ENCODE measurements around the gene IL13.
"Not testable (repeated sequence)": the region's sequence is repeated elsewhere in the genome, so short reads cannot be mapped to it uniquely, and the experiment has no call there.

Gene IL13

DNA sequence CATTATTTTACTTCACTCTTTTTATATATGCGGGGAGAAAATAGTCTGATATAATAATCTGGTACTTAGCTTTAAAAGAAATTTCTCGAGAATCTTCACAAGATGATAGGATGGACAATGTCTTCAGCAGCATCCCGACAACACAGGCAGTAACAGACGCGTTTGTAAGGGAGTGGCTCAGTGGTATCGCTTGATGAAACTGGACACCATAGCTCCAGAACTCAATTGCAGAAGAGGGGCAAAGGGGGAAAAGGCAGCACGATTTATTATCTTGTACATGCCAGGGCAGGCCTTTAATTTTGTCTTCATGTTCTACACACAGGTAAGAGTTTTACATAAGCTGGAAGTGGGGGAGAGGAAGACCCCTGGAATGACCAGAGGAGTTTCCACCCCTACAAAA lies 31.5 kb downstream of the IL13 start:
- TF ChIP-seq, protein P1, sequence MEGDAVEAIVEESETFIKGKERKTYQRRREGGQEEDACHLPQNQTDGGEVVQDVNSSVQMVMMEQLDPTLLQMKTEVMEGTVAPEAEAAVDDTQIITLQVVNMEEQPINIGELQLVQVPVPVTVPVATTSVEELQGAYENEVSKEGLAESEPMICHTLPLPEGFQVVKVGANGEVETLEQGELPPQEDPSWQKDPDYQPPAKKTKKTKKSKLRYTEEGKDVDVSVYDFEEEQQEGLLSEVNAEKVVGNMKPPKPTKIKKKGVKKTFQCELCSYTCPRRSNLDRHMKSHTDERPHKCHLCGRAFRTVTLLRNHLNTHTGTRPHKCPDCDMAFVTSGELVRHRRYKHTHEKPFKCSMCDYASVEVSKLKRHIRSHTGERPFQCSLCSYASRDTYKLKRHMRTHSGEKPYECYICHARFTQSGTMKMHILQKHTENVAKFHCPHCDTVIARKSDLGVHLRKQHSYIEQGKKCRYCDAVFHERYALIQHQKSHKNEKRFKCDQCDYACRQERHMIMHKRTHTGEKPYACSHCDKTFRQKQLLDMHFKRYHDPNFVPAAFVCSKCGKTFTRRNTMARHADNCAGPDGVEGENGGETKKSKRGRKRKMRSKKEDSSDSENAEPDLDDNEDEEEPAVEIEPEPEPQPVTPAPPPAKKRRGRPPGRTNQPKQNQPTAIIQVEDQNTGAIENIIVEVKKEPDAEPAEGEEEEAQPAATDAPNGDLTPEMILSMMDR (IDR thresholded peaks at IDR 0.05), result no peak
- no peaks in the 10 kb centered on the region for H3K4me1 ChIP-seq
- intact Hi-C loops (cut with DNase I; ENCODE audit: low total_unique reads), result no loop called here
- H3K36me3 ChIP-seq, result peaks cover 0 to 20% (median 3%) of the 10 kb centered on the region in 3 donors
- no peaks in the 10 kb centered on the region for H3K27me3 ChIP-seq
- H3K9me3 ChIP-seq, result no peaks in the 10 kb centered on the region
- DNase-seq, result no peak
- no peak overlapping the region for H3K4me3 ChIP-seq
- no peak overlapping the region for H3K27ac ChIP-seq

DNA sequence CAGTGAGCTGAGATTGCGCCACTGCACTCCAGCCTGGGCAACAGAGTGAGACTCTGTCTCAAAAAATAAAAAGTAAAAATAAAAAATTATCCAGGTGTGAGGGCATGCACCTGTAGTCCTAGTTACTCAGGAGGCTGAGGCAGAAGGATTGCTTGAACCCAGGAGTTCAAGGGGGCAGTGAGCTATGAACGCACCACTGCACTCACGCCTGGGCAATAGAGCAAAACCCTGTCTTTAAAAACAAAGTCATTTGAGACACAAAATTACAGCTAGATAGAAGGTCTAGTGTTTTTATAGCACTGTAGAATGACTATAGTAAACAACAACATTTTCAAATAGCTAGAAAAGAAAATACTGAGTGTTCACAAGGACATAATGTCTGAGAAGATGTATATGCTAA lies 32.2 kb downstream of the IL13 start:
- H3K36me3 ChIP-seq, result peaks cover 0 to 23% (median 6%) of the 10 kb centered on the region in 3 donors
- intact Hi-C loops (cut with DNase I; ENCODE audit: low total_unique reads), result no loop called here
- H3K27ac ChIP-seq, result no peak overlapping the region
- no peak for DNase-seq
- H3K4me3 ChIP-seq, result no peak overlapping the region
- no peaks in the 10 kb centered on the region for H3K4me1 ChIP-seq
- TF ChIP-seq, protein P1 (IDR thresholded peaks at IDR 0.05), result no peak
- no peaks in the 10 kb centered on the region for H3K9me3 ChIP-seq
- no peaks in the 10 kb centered on the region for H3K27me3 ChIP-seq

DNA sequence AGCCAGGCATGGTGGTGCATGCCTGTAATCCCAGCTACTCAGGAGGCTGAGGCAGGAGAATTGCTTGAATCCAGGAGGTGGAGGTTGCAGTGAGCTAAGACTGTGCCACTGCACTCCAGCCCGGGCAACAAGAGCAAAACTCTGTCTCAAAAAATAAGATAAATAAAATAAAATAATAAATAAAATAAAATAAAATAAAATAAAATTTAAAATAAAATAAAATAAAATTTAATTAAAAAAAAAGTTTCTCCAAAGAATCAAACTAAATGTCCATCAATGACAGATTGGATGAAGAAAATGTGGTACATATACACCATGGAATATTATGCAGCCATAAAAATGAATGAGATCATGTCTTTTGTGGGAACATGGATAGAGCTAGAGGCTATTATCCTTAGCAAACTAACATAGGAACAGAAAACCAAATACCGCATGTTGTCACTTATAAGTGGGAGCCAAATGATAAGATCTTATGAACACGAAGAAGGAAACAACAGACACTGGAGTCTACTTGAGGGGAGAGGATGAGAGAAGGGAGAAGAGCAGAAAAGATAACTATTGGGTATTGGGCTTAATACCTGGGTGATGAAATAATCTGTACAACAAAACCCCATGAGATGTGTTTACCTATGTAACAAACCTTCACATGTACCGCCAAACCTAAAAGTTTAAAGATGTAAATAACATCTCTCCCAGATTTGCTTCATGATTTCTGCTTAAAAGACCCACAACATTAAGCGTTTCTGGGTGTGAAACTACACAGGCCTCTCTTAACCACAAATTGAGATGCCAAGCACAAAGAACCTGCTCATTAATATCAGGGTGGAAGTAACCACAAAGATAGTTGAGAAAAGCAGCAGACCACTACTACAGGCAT lies 34.0 kb downstream of the IL13 start:
- H3K4me3 ChIP-seq; intact Hi-C loops (cut with DNase I; ENCODE audit: low total_unique reads); H3K27ac ChIP-seq; H3K9me3 ChIP-seq; H3K4me1 ChIP-seq; DNase-seq; H3K27me3 ChIP-seq: not testable (repeated sequence)
- H3K36me3 ChIP-seq, result peaks cover 0 to 30% (median 9%) of the 10 kb centered on the region in 3 donors

DNA sequence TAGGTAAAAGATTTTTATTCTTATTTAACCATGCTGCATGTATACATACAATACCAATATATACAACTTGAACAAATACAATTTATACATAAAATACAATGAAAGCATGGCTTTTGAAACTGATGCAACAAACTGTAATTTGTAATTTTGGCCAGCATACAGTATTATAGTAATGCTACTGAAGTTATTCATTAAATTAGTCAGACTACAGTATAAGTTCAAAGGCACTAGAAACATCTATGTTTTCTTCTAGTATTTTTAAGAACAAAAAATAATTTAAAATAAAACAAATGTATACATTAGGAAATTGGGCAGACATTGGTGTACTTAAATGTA lies 34.6 kb downstream of the IL13 start:
- no peak for DNase-seq
- intact Hi-C loops (cut with DNase I; ENCODE audit: low total_unique reads), result no loop called here
- H3K27ac ChIP-seq, result no peak overlapping the region
- peaks cover 0 to 34% (median 12%) of the 10 kb centered on the region in 3 donors for H3K36me3 ChIP-seq
- no peaks in the 10 kb centered on the region for H3K27me3 ChIP-seq
- no peak overlapping the region for H3K4me3 ChIP-seq
- TF ChIP-seq, protein P1 (IDR thresholded peaks at IDR 0.05), result no peak
- H3K4me1 ChIP-seq, result no peaks in the 10 kb centered on the region
- H3K9me3 ChIP-seq, result no peaks in the 10 kb centered on the region

- H3K27me3 ChIP-seq, result no peaks in the 10 kb centered on the region
- no peaks in the 10 kb centered on the region for H3K4me1 ChIP-seq
- H3K27ac ChIP-seq, result no peak overlapping the region
- no peak for DNase-seq
- H3K4me3 ChIP-seq, result no peak overlapping the region
- peaks cover 14 to 64% (median 36%) of the 10 kb centered on the region in 3 donors for H3K36me3 ChIP-seq
- intact Hi-C loops (cut with DNase I; ENCODE audit: low total_unique reads), result no loop called here
- TF ChIP-seq, protein P1 (IDR thresholded peaks at IDR 0.05), result no peak
- H3K9me3 ChIP-seq, result no peaks in the 10 kb centered on the region
These were observed 38.0 kb downstream of the IL13 start for GRCh38 chr5:132695956-132696355.

GRCh38 chr5:132704875-132705274 lies 46.9 kb downstream of the IL13 start:
- no peak overlapping the region for H3K27ac ChIP-seq
- H3K36me3 ChIP-seq, result peaks cover 12 to 36% (median 27%) of the 10 kb centered on the region in 3 donors
- no peaks in the 10 kb centered on the region for H3K4me1 ChIP-seq
- H3K9me3 ChIP-seq, result no peaks in the 10 kb centered on the region
- H3K4me3 ChIP-seq, result no peak overlapping the region
- TF ChIP-seq, protein P1 (IDR thresholded peaks at IDR 0.05), result no peak
- intact Hi-C loops (cut with DNase I; ENCODE audit: low total_unique reads), result no loop called here
- H3K27me3 ChIP-seq, result no peaks in the 10 kb centered on the region
- no peak for DNase-seq

Data from tibial artery (tissue), 4 donors.